PFSK-1 (cell line): ENCODE measurements around the gene SLC44A1.

Source experiments
- FOXP2 ChIP-seq: optimal IDR thresholded peaks from 2 replicates; pipeline ENCODE3; 2011; ENCODE audit warnings: borderline replicate concordance, control low read depth, inconsistent platforms; ENCODE audit not compliant: insufficient read depth; ENCODE audit errors: extremely low read length, extremely low read depth
- POLR2AphosphoS5 ChIP-seq: IDR thresholded peaks from 2 replicates; pipeline ENCODE4 v1.6.1; 2012; ENCODE audit warnings: low read depth, mild to moderate bottlenecking, control low read depth, low read length, moderate library complexity
- REST ChIP-seq, 2 experiments: IDR thresholded peaks; 2 replicates each; pipeline versions ENCODE4 v1.6.1 to v1.8.0; 2011 to 2012; ENCODE audit warnings: low read depth in 2 of 2, low read length in 2 of 2, control low read depth in 1 of 2, inconsistent platforms in 1 of 2, mild to moderate bottlenecking in 1 of 2, moderate library complexity in 1 of 2; ENCODE audit not compliant: insufficient read depth in 1 of 2
- SIN3A ChIP-seq: IDR thresholded peaks from 2 replicates; pipeline ENCODE4 v1.6.1; 2012; ENCODE audit warnings: mild to moderate bottlenecking, low read length, moderate library complexity, borderline replicate concordance; ENCODE audit not compliant: insufficient read depth
- TAF1 ChIP-seq: IDR thresholded peaks from 2 replicates; pipeline ENCODE4 v1.6.1; 2012; ENCODE audit warnings: low read length, control low read depth, borderline replicate concordance; ENCODE audit not compliant: insufficient read depth

The SLC44A1 gene

DNA sequence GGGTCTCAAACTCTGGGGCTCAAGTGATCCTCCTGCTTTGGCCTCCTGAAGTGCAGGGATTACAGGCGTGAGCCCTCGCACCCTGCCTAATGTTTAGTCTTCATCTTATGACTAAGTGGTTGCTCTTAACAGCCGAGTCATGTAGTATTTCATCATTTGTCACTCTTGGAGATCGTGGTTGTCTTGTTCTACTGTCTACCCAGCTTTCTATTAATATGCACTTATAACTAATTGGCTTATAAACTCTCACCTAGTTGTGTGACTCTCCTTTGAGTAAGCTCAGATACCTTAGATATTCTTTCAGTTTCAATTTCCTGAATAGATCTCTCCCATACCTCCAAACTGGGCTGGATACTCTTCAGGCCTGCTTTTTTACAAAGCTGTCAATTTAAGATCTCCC, 19.9 kb downstream of the SLC44A1 start:
- no peak for TF ChIP-seq SIN3A

DNA sequence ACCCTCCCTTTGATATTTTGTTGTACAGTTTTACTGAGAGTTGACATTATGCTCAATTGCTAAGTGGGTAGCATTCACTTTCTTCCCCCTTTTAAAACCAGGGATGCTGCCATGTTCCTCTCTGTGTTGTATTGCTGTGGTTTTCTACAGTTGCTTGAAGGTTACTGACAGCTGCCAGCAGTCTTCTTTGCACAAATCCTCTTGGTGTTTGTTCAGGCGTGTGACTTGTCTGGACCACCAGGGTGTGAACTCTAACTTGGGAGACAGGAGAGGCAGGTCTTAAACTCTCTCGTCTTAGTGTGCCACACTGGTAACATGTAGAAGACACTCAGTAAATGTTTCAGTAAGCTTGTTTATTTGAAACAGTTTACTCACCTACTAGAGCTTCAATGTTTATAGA, 25.1 kb downstream of the SLC44A1 start:
- TF ChIP-seq POLR2AphosphoS5 (no peak), REST (IDR thresholded peaks at IDR 0.05; ENCODE audit: insufficient read depth in 1 of 2, low read depth in 2 of 2, low read length in 2 of 2) (no peak), SIN3A (no peak), FOXP2 (no peak), TAF1 (no peak)

DNA sequence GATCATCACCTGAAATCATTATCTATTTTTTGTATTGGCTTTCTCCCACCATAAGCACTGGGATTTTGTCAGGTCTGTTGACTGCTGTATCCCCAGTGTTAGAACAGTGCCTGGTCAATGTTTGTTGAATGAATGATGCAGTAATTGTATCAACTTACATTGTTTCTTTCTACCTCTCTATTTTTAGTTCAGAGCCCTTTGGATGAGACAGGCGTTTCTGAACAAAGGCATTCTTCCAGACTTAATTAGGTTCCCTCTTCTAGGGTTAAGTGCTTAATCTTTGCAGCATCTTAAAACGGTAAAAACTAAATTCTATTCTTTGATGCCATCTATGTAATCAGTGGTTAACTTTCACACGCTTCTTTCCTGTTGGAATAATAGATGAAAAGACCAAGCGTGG, 26.3 kb downstream of the SLC44A1 start:
- TF ChIP-seq SIN3A (no peak), POLR2AphosphoS5 (no peak), TAF1 (no peak), FOXP2 (no peak), REST (IDR thresholded peaks at IDR 0.05; ENCODE audit: insufficient read depth in 1 of 2, low read depth in 2 of 2, low read length in 2 of 2) (no peak)

DNA sequence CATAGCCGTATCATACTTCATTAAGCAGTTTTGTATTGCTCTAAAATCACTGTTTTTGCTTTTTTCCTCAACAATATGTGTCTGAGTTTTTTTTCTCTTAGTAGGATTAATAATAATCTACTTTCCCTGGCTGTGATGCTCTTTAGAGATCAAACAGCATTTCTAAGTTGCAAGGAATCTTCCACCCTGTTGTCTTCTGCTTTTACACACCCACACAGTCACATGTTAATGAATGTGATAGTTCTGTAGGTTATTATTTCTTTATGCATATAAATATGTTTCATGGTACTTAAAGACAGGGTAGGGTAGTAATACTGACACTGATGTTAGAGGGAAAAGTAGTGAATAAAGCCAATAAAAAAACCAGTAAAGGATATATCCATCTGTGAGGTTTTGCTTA, 29.3 kb downstream of the SLC44A1 start:
- TF ChIP-seq TAF1 (no peak), FOXP2 (no peak), POLR2AphosphoS5 (no peak), REST (IDR thresholded peaks at IDR 0.05; ENCODE audit: insufficient read depth in 1 of 2, low read depth in 2 of 2, low read length in 2 of 2) (no peak), SIN3A (no peak)

DNA sequence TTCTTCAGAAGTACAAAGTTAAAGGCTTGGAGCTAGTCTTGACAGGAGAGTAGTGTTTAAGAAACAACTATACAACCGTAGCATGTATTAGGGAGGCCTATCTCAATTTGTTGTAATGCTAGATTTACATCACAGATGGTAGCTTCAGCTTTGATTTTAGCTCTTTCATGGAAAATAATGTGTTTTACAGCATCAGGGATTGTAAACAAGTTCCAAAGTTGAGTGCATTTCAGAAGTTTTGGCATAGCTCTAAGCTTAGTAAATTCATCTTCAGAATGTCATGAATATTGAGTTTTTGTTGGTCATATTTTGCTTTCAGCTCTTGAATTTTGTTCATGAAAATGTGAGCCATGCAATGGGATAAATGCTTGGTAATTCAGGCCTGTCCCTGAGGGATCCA, 30.7 kb downstream of the SLC44A1 start:
- TF ChIP-seq REST (IDR thresholded peaks at IDR 0.05; ENCODE audit: insufficient read depth in 1 of 2, low read depth in 2 of 2, low read length in 2 of 2) (no peak), TAF1 (no peak), POLR2AphosphoS5 (no peak), FOXP2 (no peak), SIN3A (no peak)
